ENCODE results near the gene BCL2L1.
"Not testable (repeated sequence)": the region's sequence is repeated elsewhere in the genome, so short reads cannot be mapped to it uniquely, and the experiment has no call there.

Gene BCL2L1

DNA sequence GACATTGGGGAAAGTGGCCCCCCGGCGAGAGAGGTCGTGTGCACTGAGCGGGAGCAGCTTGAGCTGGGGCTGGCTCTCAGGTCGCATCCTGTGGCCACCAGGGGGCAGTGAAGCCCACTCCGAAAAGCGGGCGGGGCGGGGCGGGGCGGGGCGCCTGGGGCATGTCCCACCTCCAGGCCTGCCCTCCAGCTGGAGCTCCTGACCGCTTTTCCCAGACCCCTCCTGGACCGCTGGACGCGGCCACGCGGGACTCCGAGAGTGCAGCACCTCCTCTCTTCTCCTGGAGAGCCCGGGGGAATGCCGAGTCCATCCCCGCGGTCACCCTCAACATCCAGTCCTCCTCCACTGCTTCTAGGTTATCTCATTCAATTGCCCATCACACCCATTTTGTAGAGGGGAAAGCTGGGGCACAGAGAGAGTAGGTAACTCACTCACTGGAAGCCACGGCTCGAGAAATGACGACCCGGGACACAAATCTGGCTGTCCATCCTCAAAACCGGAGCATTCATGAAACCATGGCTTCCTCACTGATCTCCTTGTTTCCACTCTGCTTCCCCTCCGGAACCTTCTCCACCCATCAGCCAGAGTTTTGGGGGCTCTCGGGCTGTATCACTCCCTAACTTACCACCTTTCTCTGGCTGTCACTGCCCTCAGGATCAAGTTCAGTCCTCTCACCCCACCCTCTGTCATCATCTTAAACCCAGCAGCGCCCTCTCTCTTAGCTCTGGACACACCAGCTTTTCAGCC is 60.9 kb downstream of the BCL2L1 start:
- DNase-seq, result peak in 55 of 58 donors; percentile 16 to 92 (median 79)

DNA sequence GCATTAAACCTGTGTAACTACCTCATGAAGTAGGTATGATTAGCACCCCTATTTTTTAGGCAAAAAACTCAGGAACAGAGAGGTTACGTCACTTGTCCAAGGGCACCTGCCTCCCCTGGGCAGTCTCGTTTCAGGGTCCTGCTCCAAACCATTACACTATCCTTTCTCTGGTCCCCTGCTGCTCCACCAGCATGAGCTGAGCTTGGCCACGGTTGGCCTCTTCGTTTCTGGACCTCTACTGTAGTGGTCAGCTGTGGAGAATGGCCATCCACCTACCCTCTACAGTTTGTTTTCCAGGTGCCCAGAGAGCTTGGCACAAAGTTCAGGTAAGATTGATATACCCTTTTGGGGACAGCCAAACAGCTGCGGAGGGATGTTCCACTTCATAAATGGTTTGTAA is 68.1 kb downstream of the BCL2L1 start:
- no peak for DNase-seq

DNA sequence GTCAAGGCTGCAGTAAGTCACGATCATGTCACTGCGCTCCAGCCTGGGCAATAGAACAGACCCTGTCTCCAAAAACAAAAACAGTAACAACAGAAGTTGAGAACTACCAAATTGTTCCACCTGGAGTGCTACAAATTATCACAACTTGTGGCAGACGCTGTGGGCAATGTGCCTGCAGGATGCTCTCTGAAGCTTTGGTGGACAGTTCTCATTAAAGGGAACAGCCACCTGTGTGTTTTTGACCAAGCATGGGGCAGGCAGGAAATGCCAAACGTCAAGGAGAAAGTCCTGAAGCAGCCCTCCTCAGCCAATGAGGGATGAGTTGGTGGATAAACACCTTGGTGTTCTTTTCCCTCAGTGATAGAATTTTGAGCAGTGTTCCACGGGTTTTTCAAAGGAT is 69.1 kb downstream of the BCL2L1 start:
- no peak for DNase-seq

DNA sequence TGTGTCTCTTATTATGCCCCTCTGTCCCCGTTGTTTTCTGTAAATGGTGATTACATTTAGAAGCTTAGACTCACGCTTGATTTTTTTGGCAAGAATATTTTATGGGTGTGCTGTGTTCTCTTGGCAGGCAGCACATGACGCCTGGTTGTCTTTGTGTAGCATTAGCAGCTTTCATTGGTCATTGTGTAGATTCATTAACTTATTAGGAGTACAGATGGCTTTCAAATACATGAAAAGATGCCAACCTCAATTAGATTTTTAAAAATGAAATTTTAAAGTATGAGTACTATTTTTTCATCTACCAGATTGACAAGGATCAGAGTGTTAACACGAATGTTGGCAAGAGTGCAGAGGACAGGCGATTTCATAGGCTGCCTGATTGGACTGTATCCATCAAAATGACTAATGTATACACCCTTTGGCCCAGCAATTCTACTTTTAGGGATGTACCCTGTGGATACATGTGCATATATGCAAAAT is 69.7 kb downstream of the BCL2L1 start:
- no peak for DNase-seq

DNA sequence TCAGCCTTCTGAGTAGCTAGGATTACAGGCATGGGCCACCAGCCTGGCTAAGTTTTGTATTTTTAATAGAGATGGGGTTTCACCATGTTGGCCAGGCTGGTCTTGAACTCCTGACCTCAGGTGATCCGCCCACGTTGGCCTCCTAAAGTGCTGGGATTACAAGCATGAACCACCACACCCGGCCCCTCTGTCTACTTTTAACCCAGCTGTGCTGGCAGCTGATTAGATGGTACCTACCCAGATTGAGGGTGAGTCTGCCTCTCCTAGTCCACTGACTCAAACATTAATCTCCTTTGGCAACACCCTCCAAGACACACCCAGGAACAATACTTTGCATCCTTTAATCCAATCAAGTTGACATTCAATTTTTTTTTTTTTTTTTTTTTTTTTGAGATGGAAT is 74.6 kb downstream of the BCL2L1 start:
- DNase-seq, result not testable (repeated sequence)

DNA sequence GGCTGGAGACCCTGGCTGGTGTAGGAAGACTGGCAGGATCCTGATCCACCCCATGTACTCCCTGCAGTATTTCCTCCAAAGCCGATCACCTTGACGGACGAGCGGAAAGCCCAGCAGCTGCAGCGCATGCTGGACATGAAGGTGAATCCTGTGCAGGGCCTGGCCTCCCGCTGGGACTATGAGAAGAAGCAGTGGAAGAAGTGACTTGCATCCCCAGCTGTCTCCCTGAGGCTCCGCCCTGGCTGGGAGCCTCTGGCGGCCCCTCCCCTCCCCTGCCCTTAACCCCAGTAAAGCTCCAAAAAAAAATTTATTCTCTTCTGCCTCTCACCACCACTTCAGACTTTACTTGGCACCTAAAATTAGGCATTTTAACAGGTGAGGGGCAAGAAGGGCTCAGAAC is 78.0 kb downstream of the BCL2L1 start:
- no peak for DNase-seq

DNA sequence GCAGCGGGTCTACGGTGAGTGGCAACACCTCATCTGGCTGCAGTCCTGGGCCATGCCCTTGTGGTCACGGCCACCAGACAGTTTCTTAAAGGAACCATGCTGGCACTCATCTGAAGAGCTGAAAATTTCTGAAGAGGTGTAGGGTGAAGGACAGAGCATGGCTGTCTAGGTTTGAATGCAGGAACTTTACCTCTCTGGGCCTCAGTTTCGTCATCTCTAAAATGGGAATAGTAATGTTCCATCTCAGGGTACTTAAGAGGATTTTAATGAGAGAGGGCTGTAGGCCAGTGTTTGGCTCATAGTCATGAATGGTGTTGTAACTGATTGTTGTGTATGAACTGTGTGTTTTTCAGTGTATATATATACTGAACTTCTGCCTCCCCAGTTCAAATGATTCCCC is 79.1 kb downstream of the BCL2L1 start:
- DNase-seq, result no peak

DNA sequence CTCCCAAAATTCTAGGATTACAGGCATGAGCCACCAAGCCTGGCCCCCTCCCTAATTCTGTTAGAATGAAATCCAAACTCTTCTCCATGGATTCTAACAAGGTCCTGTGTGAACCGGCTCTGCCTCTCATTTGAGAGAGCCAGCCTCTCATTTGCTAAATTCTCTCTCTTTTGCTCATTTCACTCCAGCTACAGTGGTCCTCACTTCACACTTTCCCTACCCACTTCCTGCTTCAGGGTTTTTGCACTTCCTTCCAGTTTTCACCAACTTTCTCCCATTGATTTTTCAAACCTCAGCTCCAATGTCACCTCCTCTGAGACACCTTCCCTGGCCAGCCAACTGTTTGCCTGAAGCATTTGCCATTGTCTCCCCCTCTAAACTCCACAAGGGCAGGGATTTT is 79.8 kb downstream of the BCL2L1 start:
- no peak for DNase-seq

DNA sequence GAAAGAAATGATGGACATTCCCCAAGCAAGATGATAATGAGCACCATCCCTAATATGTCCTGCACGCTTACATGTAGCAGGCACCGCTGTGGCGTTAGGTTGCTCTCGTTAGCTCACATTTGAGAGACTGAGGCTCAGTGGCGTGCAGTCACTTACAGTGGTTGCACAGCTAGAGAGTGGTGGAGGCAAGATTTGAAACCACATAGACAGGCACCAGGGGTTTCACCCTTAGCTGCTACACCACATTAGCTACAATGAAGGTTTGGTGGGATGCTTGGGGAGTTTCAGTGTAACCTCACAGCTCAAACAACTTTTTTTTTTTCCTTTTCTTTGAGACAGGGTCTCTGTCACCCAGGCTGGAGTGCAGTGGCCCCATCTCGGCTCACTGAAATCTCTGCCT is 81.3 kb downstream of the BCL2L1 start:
- no peak for DNase-seq

DNA sequence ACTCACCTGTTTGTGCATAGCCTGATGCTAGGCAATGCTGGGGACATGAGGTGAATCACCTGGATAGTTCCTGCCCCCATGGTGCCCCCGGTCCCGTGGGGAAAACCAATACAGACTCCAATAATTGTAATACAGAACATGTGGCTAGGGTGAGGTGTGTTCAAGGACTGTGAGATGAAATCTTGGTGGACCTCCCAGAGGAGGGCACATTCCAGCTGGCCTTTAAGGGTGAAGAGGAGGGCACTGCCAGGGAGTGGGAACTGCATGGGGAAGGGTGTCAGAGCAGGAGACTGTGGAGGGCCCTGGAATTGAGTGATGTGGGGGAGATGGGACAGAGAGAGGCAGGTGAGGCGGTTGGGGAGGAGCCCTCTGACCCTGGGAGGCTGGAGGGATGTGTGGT is 82.4 kb downstream of the BCL2L1 start:
- DNase-seq, result no peak

DNA sequence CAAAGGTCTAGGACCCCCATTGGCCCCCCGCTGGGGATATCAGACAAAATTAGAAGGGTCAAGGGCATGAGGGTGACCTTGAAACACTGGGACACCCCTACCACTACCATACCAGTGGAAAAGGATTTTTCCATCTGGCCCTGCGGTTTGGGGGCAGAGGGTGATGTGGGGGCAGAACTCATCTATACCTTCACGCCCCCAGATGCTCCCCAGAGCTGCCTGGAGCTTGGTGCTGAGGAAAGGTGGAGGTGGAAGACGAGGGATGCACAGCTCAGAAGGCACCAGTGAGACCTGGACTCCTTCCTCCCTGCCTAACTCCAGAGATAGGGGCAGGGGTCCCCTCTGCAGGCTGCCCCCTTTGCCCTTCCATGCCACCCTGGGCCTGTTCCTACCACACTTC is 83.9 kb downstream of the BCL2L1 start:
- DNase-seq, result no peak

DNA sequence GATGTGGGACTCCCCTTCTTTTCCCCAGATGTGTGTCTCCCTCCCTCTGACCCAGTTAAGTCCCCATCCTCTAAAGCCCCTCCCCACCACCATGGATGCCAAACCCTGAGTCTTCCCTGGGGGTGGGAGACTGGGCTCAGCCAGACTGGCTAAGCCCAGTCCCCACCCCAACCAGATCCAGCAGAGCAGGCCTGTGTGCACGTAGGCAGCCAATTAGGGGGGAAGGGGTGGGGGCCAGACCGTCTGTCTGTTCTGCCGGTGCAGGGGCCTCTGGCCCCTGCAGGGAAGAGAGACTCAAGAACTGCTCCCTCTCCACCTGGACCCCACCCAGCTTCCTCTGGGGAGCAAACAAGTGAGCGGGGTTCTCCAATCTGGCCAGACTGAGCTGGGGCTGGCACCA is 84.4 kb downstream of the BCL2L1 start:
- DNase-seq, result no peak

DNA sequence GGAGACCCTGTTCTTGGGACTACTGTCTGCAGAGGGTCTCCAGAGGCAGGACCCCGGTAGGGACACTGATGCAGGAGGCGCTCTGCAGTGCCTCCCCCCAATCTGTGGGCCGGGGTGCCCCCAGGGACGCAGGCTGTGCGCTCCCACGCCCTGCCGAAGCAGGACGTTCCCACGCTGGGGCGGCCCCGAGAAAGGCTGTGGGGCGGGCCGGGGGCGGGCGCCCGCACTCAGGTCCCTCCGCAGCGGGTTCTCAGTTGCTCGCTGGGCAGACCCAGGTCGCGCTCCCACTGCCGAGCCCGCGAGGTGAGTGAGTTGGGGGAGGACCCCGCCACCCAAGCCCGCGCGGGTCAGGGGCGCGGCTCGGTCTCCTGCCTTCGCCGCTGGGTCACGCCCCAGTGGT is 85.0 kb downstream of the BCL2L1 start, which contains the start of gene COX4I2:
Gene COX4I2, plus strand, starts transcription at position 253 of the 400 bp plus-strand sequence. CDS start 1,106 bp downstream, outside the sequence.
- no peak for DNase-seq

DNA sequence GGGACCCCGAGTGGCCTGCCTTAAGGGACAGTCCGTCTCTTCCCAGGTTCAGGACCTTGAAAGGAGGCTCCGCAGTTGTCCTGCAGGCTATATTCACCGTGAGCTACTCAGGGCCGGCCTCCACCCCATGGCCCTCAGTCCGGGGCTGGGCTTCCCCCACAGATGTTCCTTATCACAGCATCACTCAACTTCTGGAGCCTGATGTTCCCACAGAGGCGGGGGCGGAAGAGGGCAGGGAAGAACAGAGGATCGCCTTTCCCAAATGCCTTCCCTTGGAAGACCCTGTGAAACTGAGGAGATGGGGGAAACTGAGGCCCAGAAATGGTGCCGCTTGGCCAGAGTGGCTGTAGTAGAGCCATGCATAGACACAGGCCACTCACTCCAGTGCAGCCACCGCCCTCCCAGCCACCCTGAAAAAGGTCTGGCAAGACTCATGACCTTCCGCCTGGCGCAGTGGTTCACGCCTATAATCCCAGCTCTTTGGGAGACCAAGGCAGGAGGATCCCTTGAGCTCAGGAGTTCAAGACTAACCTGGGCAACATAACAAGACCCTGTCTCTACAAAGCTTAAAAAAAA is 89.2 kb downstream of the BCL2L1 start:
- no peak for DNase-seq

DNA sequence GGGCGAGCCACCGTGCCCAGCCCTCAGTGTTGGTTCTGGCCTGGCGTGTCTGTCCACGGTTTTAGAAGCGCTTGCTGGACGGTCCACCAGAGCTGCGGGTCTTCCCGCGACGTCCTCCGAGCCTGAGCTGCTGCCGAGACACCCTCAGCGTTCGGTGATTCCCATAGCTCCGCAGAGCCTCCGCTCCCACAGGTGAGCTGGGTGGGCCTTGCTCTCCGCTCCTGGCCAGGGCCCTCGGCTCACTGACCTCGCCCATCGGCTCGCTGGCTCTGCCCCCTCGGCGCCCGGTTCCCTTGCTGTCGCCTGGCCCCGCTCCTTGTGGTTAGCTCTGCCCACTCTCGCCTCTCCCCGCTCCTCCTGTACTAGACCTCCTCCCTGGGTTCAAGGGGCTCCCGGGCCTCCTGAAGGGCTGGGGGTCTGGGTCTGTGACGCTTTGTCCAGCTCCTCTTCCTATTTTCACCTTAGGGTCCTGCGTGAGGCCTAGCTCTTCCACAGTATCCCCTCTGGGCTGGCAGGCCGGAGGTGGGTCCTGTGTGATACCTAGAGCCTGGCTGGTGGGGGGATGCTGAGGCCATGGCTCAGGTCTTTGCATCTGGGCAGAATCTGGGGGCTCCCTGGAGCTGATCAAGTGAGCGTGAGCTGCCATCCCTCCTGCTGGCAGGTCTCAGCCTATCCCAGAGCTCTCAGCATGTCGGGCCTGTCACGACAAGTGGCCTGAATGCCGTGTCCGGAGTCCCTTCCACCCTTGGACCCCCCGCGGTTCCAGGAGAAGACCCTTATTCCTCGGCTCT is 89.9 kb downstream of the BCL2L1 start:
- DNase-seq, result no peak

DNA sequence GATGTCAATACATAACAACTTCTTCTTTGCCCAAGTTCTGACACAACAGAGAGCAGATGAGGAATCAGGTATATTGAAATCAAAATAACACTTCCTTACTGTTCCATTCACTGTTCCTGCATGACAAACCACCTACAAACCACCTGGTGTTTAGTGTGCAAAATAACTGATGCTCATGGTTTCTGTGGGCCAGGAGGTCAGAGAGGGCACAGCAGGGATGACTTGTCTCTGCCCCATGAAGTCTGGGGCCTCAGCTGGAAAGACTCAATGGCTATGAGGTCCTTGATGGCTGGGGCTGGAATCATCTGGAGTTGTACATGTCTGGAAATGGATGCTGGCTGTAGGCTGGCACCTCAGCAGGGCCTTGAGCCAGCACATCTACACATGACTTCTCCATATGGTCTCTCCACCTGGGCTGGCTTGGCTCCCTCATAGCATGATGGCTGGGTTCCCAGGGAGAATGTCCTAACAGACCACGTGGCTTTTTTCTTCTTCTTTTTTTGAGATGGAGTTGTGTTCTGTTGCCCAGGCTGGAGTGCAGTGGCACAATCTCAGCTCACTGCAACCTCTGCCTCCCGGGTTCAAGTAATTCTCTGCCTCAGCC is 92.4 kb downstream of the BCL2L1 start:
- DNase-seq, result peak in 4 of 58 donors; percentile 4 to 30 (median 16)

DNA sequence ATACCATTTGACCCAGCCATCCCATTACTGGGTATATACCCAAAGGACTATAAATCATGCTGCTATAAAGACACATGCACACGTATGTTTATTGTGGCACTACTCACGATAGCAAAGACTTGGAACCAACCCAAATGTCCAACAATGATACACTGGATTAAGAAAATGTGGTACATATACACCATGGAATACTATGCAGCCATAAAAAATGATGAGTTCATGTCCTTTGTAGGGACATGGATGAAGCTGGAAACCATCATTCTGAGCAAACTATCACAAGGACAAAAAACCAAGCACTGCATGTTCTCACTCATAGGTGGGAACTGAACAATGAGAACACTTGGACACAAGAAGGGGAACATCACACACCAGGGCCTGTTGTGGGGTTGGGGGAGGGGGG is 94.6 kb downstream of the BCL2L1 start:
- DNase-seq, result not testable (repeated sequence)

DNA sequence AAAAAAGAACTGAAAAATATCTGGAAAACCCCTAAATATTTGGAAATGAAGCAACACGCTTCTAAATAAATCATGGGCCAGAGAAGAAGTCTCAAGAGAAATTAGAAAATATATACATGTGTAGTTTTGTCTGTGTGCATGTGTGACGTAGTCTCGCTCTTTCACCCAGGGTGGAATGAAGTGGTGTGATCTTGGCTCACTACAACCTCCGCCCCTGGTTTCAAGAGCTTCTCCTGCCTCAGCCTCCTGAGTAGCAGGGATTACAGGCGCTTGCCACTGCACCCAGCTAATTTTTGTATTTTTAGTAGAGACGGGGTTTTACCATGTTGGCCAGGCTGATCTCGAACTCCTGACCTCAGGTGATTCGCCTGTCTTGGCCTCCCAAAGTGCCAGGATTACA is 96.1 kb downstream of the BCL2L1 start:
- not testable (repeated sequence) for DNase-seq

DNA sequence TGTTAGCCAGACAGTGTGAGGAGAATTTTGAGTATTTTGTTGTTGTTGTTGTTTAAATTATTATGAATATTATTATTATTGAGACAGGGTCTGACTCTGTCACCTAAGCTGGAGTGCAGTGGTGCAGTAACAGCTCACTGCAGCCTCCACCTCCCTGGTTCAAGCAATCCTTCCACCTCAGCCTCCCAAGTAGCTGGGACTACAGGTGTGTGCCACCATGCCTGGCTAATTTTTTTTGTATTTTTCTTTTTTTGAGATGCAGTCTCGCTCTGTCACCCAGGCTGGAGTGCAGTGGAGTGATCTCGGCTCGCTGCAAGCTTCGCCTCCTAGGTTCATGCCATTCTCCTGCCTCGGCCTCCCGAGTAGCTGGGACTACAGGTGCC is 99.6 kb downstream of the BCL2L1 start:
- not testable (repeated sequence) for DNase-seq

DNA sequence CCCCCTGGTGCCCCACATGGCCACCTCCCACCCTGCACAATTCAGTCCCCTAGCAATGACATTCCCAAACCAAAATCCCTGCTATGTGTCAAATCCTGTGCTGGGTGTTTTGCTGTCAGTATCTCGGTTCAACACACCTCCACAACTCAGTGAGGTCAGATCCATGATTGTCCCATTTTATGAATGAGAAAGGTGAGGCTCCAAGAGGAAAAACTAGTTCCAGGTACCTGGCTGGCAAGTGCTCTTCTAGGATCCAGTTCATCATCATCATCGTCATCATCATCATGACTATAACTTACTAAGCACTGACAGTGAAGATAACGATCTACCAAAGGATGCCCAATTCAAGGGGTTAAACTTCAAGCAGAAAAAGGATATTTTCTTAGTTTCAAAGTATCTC is 102.4 kb downstream of the BCL2L1 start:
- DNase-seq, result no peak

DNA sequence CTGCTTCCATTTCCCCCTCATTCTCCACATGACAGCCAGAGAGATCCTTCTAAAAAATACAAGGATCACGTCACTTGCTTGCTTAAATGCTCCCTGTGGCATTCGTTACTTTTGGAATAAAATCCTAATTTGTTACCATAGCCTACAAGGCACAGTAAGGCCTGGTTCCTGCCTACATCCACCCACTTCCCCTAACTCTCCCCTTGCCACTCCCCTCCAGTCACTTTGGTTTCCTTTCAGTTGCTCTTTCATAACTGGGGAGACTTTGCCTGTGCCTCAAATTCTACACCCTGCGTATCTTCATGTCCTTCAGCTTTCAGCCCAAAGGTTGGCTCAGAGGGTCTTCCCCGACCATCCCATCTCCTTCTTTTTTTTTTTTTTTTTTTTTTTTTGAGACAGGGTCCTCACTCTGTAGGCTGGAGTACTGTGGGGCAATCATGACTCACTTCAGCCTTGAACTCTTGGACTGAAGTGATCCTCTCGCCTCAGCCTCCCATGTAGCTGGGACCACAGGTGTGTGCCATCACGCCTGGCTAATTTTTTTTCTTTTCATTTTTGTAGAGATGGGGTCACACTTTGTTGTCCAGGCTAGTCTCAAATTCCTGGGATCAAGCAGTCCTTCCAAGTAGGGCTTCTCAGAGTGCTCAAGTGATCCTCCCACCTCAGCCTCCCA is 105.1 kb downstream of the BCL2L1 start:
- no peak for DNase-seq

Measured in anterior cingulate cortex (tissue), 58 donors.